Measurements from ENCODE around the gene MUC12.

GRCh38 chr7:101018271-101019167 is 49.2 kb downstream of the MUC12 start:
- no peak for TF ChIP-seq GATA3 (IDR thresholded peaks at IDR 0.05; ENCODE audit: low read depth, low read length)
- TF ChIP-seq GATA2 (IDR thresholded peaks at IDR 0.05; ENCODE audit: low read depth, low read length): no peak
